Spleen (tissue), 7 donors: Measurements from ENCODE around the gene ESRRB.

Source experiments
- POLR2A ChIP-seq, 3 donors: fragments of 450-650 bp; IDR thresholded peaks; one replicate each; pipeline ENCODE4 v1.5.1; 2017; ENCODE audit warnings: antibody characterized with exemption in 3 of 3, mild to moderate bottlenecking in 1 of 3
- TF ChIP-seq, protein P1 (sequence below), 11 experiments: fragments of 200-600 bp in 7 of 11; fragments of 450-650 bp in 4 of 11; sonication (generic) in 4 of 11; IDR thresholded peaks in 8 of 11; conservative IDR thresholded peaks in 3 of 11; 1 replicate in 7 of 11; 2 replicates in 4 of 11; pipeline versions ENCODE4 v1.4.0 to v1.8.0; 2016 to 2021; ENCODE audit warnings: antibody characterized with exemption in 11 of 11, inconsistent platforms in 4 of 11, mild to moderate bottlenecking in 1 of 11
- donor health status: DM: no; HTN: no; CAD: no; lungs with moderate emphysema.
- donor health status: DM: no; HTN: no; CAD: no.
- donor health status: DM: no; HTN: no; CAD: no.

DNA sequence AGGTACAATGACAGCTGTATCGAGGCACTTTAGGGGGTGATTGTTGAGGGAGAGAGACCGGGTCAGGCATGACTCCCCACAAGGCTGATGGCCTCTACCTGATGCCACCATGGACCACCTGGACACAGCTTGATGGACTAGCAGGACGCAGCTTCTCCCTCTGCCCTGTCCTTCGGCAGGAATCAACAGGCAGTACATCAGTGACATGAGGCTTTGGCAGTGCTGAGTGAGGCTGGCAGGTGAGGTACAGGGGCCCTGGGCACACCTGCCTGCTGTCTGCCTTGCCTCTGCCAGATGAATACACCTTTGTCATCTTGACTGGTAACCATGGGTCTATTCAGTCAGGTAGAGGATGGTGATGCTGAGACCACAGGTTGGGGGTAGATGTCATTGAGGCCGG is 25.3 kb upstream of the ESRRB start:
- TF ChIP-seq, protein P1, sequence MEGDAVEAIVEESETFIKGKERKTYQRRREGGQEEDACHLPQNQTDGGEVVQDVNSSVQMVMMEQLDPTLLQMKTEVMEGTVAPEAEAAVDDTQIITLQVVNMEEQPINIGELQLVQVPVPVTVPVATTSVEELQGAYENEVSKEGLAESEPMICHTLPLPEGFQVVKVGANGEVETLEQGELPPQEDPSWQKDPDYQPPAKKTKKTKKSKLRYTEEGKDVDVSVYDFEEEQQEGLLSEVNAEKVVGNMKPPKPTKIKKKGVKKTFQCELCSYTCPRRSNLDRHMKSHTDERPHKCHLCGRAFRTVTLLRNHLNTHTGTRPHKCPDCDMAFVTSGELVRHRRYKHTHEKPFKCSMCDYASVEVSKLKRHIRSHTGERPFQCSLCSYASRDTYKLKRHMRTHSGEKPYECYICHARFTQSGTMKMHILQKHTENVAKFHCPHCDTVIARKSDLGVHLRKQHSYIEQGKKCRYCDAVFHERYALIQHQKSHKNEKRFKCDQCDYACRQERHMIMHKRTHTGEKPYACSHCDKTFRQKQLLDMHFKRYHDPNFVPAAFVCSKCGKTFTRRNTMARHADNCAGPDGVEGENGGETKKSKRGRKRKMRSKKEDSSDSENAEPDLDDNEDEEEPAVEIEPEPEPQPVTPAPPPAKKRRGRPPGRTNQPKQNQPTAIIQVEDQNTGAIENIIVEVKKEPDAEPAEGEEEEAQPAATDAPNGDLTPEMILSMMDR (IDR thresholded peaks at IDR 0.05 in 8 of 11, conservative IDR thresholded peaks at IDR 0.05 in 3 of 11): no peak
- no peak for TF ChIP-seq POLR2A (IDR thresholded peaks at IDR 0.05)
